GM18498 (cell line): ENCODE results near the gene ELAVL1.

ENCODE experiments used
- ATAC-seq: cut with Tn5 transposase; IDR thresholded peaks from one replicate; pipeline ENCODE4 v1.9.1; 2021; ENCODE audit warnings: mild to moderate bottlenecking, moderate library complexity; ENCODE audit not compliant: unreplicated experiment

Gene ELAVL1

GRCh38 chr19:7914099-7914498, 91.3 kb downstream of the ELAVL1 start:
- no peak for ATAC-seq

GRCh38 chr19:7913652-7914051, 91.8 kb downstream of the ELAVL1 start:
- ATAC-seq: no peak

- ATAC-seq: no peak
These were observed 92.5 kb downstream of the ELAVL1 start for GRCh38 chr19:7912697-7913564.

DNA sequence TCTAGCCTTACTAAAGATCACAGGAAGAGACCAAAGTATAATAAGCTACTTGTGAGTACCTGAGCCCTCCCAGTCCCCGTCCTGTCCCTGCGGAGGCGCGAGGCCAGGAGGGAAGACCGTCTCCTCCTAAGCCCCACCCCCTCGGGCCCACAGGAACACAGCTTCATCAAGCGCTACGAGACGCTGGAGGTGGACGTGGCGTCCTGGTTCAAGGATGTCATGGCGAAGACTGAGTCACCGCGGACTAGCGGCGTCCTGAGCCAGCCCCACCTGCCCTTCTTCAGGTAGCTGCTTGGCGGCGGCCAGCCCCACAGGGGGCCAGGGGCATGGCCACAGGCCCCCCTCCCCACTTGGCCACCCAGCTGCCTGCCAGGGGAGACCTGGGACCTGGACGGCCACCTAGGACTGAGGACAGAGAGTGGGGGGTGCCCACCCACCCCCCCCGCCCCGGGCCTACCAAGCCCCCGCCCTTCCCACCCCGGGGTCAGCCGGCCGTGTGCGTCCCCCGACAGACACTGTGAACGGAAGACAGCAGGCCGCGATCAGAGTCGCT, 93.2 kb downstream of the ELAVL1 start:
- ATAC-seq: no peak

DNA sequence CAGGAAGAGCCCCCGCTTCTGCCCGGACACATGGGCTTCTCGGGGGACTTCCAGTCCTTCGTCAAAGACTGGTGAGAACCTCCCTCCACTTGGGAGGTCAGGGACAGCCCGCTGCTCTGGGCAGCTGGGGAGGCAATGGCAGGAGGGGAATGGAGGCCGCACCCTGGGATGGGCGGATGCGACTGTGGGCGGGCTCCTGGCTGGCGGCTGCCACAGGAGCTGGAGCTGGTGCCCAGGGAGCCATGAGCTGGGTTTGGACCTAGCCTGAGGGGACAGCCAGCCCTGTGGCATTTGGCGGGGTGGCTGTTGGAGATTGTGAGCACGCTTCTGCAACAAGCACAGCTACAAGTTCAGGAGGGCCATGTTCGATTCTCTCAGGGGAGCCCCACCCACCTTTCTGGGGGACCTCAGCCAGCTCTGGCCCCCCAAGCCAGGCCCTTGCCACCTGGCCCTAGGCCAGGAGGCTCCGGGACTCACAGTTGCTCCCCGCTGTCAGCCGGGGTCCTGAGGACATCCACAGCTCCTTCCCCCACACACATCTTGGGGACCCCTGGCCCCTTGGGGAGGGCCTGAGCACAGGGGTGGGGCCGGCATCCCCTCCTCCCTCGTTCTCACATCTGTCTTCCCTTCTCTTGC, 93.8 kb downstream of the ELAVL1 start:
- no peak for ATAC-seq

- ATAC-seq: no peak
These were observed 94.9 kb downstream of the ELAVL1 start for GRCh38 chr19:7910321-7911161.

DNA sequence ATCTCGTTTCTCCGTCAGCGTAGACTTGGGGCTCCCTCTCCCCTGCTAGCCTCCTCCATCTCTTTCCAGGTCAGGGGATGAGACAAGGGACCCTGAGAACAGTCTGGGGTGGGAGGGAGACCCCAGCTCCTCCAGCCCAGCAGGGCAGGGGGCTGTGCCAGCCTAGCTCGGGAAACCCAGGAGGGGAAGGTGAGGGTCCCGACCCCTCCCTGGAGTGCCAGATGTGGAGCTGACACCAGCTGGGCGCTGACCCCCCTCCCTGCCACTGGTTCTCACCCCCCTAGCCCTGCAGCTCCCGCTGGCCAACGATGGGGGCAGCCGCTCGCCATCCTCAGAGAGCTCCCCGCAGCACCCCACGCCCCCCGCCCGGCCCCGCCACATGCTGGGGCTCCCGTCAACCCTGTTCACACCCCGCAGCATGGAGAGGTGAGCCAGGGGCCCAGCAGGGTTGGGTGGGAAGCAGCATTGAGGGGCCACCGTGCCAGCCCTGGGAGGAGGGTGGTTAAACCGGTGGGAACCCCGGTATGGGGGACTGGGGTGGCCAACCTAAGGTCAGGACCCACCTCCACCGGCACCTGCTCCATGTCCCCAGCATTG, 95.9 kb downstream of the ELAVL1 start:
- ATAC-seq: no peak

DNA sequence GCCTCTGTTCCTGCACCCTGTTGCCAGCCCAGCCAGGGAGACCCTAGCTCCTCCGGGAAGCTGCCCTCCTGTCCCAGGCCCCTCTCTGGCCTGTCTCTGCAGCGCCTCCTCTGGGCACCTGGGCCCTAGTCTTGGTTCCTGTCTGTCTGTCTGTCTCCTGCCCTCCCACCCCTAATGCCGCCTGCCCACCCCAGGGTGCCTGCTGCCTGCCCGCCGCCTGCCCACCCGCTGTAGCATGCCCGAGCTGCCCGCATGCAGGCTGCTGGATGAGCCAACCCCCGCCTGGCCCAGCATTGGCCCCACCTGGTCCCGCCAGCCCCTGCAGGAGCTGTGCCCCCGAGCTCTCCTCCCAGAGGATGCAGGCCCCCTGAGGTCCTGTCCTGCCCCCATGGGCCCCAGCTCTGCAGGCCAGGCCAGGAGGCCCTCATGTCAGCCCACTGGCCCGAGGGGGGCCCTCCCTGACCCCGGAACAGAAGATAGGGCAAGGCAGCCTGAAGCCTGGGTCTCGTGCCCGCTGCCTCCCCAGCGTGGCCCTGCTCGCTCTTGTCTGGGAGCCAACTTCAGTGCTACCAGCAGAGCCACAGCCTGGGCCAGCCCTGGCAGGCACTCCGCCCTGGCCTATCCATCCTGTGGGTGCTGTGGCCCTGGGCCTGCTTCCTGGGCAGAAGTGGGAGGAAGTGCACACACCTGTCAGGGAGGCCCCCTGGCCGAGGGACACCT, 96.5 kb downstream of the ELAVL1 start:
- no peak for ATAC-seq
